Stimulated activated CD8-positive, alpha-beta memory T cell treated with anti-CD3 and anti-CD28 coated beads, Interleukin-2, amount 100 ng/mL, for 48 hours (primary cell): ENCODE measurements around the gene TMTC1.

Source experiments
- DNase-seq, 2 donors: peaks; one replicate each; pipeline ENCODE4 v3.0.0-alpha.2; 2020; ENCODE audit warnings: low read depth in 2 of 2

TMTC1 gene

DNA sequence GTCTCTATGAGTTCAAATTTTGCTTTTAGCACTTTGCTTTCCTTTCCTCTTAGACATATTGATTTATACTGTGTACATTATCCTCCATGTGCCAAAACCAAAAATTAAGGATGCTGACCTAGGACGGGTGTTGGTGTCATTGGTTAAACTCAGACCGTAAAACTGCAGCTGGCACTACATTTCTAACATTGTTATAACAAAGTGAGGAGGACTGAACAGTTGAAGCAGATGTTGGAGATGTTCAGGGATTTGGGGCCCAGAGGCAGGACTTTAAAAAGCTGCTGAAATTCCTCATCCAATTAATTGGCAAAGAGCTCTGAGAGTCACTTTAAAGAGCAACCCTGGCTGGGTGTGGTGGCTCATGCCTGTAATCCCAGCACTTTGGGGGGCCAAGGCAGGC is 72.4 kb downstream of the TMTC1 start:
- DNase-seq, result no peak

DNA sequence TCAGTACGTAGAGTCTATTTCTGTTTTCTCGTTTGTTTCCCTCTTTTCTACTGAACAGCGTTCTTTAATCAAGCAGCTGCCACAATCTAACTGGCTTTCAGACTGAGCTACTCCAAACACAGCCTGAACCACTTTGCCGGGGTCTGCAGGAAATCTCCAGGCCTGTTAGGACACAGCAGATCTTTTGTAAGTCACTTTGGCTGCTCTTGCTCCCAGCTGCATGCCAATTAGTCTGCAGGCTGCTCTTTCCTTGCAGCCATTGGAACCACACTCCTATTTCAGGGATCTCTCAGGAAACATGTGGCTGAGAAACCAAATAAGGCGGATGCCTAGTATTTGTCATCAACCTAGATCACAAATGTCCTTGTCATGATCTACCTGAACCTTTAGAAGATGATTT is 73.6 kb downstream of the TMTC1 start:
- no peak for DNase-seq

DNA sequence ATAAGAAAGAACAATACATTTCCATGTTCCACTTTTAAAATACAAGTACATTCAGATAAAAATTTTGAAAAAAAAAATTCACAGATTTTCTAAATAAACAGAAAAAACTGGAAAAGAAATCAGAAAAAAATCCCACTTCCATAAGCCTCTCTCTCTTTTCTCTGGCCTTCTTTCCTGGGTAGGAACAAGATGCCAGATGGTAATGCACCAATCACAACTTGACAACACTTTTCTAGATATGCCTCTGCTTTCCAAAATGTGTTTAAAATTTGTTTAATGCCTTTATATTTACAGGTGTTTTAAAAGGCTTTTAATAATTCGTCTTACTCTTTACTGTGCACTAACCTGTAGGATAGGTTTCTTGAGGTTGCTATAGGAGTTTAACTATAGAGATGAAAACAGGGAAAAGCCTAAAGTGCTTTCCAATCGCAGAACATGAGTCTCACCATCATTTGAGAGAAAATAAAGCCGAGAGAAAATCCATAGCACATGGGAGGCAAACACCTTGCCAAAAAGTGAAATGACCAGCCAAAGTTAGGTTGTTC is 74.2 kb downstream of the TMTC1 start:
- DNase-seq, result no peak

DNA sequence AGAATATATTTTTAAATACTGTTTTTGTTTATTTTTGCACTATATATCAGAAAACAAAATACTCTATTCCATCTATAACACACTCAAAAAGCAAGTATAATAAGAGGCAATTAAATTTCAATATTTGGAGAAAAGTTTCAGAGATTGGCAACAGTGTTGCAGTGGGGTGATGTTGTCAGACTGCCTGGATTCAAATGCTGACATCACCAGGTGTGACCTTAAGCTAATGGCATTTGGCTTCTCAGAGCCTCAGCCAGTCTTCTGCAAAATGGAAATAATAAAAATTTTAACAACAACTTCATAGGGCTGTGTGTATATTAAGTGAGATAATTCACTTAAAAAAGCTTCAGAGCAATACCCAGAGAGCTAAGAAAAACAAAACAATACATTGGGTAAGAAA is 74.7 kb downstream of the TMTC1 start:
- DNase-seq, result no peak

DNA sequence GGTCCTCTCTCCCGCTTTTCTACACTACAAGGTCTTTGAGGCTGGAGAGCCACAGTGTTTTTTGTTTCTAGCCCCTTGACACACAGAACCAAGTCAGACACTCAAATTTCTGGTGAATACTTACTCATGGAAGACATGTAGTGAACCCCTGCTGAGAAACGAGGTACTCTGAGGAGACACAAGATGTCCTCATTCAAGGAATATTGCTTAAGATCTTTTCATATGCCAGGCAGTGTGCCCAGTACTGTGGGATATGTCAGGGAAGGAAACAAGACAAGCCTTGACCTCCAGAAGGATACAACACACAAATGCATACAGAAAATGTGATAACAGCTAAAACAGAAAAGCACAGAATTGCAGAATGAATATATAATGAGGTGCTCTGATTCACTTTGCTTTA is 75.9 kb downstream of the TMTC1 start:
- DNase-seq, result no peak

DNA sequence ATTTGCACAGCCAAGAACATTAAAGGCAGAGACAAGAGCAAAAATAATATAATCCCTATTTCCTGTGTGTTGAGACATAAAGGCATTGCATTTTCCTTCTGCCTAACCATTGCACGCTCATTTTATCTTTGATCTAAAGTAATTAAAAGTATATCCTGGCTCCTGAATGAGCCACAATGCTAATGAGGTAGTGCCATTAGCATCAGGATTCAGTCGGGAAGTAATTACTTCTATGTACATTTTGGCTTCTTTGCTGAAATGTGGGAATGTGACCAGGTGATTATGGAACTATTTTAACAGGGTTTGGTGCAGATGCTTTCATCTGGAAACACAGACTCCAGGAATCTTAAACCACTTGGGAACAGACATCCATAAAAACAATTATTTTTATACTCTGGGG is 77.4 kb downstream of the TMTC1 start:
- no peak for DNase-seq

DNA sequence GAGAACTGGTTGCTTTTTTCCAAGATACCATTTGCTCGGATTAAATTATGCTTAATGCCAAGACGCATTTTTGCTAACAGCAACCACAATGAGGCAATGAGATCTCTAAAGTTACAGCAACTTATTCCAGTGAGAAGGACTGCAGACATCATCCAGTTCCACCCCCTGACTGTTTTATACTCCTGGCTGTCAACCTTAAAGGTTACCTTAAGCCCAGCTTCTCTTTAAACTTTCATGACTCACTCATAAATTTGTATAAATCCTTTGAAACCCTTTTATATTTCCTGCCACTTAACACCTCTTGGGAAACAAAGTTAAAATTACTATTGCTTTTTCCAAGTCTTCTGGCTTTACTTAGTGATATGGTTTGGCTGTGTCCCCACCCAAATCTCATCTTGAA is 80.2 kb downstream of the TMTC1 start:
- DNase-seq, result no peak

DNA sequence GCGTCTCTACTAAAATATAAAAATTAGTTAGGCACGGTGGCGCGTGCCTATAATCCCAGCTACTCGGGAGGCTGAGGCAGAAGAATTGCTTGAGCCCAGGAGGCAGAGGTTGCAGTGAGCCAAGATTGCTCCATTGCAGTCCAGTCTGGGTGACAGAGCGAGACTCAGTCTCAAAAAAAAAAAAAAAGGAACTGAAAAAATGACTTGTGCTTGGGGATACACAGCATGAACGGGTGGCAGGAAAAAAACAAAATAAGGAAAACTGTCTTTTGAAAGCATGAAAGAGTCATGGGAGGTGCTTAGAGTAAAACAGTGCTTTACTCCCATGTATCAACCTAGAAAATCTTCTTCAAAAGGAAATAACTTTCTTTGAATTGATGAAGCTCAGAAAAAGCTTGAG is 80.8 kb downstream of the TMTC1 start:
- DNase-seq, result no peak

DNA sequence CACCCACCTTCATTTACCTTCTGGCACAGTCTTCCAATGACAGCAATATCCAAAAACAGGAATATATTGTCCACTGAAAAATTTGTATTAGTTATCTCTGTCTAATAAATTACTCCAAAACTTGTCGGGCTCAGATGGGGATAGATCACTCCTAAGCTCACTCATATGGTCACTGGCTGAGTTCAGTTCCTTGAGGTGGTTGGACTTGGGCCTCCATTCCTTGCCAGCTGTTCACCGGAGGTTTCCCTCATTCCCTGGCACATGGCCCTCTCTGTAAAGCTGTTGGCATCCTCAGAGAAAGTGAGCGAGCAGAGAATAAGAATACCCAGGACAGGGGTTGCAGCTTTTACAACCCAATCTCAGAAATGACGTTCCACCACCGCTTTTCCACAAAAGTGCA is 81.5 kb downstream of the TMTC1 start:
- no peak for DNase-seq

DNA sequence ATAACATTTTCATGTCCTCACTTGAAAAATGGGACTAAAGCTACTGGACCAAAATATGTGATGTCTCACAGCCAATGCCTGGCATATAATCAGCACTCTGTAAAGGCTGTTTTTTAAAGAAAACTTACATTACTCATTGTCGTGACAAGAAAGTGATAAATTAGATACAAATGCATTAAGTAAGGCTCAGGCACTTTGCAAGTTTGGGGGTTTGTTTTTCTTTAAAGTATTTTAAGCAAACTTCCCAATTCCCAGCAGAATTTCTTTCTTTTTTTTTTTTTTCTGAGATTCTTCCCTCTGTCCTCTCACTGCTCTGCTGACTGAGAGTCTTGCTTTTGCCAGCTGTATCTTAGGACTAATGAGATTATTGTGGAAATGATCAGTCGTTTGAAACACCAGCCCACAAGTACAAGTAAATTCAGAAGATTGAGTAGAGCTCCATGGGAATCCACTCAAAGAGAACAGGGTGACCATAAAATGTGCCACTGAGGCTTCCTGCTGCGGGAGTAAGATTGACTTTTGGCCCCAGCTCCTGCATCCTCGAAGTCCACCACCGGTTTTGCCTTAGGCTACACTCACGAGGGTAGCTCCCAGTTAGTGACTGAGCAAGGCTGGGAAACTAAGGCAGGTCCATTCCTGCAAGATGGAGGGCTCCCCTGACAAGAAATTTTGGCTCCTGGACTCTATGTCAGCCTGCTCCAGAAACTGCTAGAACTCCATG is 82.8 kb downstream of the TMTC1 start:
- no peak for DNase-seq

DNA sequence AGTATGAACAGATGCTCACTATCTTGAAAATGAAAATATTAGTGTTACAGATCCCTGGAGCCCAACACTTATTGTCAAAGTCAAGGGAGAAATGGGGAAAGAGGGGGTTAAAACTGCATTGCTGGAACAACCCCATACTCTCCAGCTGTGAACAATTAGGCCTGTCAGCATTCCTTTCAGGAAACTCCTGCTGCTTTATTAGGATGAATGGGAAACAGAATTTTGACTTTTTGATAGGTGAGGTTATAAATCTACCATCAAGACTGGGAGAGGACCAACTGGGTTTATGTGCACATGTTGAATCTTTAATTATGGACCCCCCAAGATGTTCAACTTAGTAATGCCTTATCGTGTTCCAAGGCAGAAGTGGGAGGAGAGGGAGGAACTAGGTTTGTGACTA is 85.0 kb downstream of the TMTC1 start:
- no peak for DNase-seq

DNA sequence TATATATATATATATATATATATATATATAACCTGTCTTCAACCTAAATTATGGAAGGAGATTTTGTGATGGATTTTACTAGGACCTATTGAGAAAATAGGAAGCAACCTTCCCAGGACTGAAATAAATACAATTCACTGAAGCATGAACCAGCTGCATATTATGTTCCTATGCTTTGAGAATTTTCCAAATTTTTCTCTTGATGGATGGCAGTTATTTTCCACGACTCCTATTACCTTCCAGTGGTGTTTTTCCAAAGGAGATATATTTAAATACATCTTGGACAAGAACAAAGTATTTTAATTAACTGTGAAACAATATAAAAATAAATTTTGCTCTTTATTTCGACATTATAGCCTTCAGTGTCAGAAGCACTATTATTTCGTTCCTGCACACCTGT is 87.9 kb downstream of the TMTC1 start:
- DNase-seq, result no peak

DNA sequence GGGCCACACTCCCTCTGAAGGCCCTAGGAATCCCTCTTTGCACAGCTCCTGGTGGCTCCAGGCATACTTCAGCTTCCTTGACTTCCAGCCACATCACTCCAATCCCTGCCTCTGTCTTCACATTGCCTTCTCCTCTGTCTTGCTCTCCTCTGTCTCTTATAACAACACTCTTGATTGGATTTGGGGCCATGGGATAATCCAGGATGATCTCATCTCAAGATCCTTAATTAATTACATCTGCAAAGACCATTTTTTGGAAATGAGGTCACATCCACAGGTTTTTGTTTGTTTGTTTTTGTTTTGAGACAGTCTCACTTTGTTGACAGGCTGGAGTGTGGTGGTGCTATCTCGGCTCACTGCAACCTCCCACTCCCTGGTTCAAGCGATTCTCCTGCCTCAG is 88.7 kb downstream of the TMTC1 start:
- DNase-seq, result no peak

DNA sequence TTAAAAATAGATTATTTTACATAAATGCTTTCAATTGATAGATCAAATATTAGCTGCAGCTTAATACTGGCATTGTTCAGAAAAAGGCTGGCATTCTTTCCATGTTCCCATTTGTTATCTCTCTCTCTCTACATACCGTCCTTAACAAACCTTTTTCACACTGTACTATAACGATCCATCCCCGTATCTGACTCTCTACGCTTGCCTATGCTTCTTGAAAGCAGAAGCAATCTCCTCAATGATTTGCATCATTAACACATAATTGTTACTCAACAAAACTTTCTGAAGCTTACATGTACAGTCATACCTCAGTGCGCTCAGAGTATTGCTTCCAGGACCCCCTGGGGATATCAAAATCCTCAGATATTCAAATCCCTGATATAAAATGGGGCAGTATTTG is 89.7 kb downstream of the TMTC1 start:
- no peak for DNase-seq

DNA sequence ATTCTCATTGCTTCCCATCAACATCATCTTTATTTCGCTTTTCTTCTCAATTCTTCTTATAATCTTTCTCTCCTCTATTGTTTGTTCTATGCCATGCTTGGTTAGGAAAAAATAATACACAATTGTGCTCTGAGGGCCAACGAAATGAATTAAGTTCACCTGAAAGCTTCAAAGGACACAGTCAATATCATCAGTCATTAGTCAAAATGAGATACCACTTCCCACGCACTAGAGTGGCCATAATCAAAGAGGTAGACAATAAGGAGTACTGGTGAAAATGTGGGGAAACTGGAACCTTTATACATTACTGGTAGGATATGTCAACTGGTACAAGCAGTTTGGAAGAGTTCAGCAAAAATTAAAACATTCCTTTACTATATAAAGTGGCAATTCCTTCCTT is 91.5 kb downstream of the TMTC1 start:
- no peak for DNase-seq

DNA sequence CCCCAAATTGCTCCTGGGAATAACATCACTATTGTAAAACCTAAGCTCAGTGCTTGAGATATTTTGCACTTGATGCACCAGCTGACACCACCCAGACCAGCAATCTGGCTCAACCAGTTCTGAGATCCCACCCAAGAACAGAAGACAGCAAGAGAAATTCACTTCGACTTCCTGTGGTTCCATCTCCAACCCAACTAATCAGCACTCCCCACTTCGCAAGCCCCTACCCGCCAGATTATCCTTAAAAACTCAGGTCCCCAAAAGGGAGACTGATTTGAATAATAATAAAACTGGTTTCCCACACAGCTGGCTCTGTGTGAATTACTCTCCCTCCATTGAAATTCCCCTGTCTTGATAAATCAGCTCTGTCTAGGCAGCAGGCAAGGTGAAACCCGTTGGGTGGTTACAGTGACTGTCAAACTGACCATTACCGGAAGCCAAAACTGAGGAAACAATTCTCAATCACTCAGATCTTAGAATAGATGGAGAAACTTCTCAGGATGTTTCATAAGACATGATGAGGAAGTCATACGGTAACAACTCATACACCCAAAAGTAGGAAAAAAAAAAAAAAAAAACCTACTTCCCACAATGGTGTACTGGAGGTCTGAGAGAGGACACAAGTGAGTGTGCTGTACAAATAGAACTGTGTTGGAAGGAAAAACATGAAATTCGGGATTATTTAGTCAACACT is 92.4 kb downstream of the TMTC1 start:
- no peak for DNase-seq

DNA sequence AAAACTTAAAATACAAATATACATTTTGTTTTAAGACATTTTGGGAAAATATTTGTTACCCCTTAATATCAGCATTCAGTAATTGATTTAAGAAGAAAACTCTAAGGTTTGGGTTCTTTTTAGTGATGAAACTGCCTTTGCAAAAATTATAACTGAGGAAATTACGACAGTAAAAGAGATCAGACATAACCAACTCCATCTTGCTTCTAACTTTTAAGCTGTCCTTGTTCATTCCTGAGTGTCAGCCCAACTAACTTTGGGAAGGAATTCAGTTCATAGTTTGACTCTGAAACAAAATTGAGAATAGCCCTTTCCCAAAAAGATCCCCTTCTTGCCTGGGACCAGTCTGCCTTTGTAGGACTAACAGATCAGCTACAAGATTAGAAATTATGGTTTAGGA is 93.0 kb downstream of the TMTC1 start:
- no peak for DNase-seq

DNA sequence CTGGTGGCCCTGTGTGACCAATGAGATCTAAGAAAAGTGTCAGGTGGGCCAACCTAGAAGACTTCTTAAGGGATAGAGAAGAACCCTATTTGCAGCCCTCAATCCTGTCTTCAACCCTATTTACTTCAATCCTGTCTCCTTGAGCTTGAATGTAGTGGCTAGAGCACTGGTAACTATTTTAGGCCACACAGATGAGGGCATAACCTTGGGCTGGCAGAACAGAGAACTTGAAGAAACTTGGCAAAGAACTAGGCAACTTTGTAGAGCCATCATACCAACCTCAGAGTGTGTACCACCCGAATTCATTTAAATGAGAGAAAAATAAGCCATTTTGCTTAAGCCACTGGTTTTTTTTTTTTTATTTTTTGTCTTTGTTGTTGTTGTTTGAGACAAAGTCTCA is 94.8 kb downstream of the TMTC1 start:
- no peak for DNase-seq

DNA sequence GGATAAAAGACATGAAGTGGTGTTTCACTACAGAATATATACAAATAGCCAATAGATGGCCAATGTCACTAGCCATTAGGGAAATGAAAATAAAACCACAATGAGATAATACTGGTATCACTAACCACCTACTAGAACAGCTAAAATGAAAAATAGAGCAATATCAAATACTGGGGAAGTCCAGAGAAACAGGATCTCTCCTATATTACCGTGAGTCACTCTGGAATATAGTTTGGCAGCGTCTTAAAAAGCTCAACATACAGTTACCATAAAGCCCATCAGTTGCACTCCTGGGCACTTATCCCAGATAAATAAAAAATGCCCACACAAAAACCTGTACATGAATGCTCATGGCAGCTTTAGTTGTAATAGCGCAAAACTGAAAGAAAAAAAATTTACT is 101.7 kb downstream of the TMTC1 start:
- DNase-seq, result no peak

DNA sequence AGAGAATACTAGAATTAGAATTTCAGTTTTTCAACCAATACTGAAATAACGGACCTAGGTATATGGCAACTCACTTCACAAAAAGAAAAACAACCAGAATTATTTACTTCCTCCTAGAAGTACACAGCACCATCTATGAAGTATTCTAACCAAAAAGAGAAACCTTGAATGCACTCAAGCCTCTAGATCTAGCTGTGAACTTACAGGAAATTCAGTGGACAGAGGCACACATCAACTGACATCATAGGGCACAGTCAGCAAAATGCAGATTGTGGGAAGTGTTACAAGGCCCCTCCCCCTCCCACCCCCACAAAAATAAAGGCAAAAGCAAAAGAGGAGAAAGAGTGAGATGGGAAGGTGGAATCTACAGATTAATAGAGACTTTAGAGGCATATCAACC is 102.4 kb downstream of the TMTC1 start:
- DNase-seq, result no peak

DNA sequence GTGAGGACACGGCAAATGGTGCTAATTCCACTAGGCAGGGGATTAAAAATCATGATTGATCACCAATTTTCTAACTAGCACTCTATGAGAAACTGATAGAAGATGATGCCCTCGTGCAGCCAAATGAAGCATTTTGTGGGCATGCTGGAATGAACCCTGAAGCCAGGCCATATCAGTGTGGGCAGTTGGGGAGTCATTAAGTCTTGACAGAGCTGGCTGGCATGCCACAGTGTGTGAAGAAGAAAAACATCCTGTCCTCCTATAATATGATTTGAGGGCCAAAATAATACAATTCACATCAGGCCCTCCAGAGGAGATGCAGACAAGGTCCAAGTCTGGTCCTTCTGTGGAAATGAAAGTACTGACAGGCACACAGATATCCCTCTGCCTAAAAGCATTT is 107.1 kb downstream of the TMTC1 start:
- DNase-seq, result no peak

DNA sequence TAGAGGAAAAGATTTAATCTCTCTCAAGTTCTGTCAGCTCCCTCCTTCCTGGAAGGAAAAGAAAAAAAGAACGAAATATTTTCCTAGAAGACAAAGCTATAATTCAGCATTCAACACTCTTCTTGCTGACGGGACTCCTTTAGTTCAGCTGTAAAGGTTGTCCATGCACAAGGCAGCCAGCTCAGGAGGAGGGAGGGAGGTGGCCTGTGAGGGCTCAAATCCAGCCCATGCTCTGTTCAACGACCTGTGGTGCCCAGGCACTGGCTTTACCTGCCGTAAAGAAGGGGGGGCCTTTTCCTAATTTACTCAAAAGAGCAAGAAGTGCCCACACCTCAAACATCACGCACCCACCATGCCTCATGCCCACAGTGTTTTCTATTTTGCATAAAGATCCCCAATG is 109.3 kb downstream of the TMTC1 start:
- no peak for DNase-seq

DNA sequence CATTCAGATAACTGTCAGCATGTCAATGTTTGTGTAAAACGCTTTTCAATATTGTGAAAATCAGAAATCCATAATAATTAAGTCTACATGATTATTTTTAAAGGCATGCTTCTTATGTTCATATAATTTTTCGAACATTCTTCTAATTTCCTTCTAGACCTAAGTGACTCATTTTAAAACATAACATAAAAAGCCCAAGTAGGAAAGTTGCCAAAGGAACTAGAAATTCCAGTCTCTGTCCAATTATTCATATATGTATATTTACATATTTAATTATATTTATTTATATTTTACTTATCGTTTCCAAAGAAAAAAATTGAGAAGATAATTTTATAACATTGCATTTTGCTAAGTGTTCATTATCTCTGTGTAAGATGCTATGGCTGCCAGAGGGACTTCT is 110.4 kb downstream of the TMTC1 start:
- no peak for DNase-seq

DNA sequence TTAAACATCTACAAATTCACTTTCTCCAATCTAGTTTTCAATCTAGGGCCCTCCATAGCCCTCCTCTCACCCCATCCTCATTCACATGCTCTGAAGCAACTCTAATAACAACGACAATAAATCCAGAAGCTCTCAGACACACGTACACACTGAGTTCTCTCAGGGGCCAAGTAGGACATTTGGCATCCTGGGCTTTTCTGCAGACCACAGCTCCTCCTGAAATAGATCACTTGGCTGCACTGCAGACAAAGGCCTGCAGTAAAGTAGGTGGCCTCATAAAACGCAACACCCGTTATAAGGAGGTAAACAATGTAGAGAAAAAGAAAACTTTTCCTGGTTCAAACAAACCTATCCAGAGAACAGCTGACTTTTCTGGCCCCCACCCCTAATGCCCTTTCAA is 111.2 kb downstream of the TMTC1 start:
- no peak for DNase-seq
